GM21447 (cell line): ENCODE measurements around the gene RNU1-2.
"Not testable (repeated sequence)": the region's sequence is repeated elsewhere in the genome, so short reads cannot be mapped to it uniquely, and the experiment has no call there.

Experiments used
- ATAC-seq: cut with Tn5 transposase; IDR thresholded peaks from one replicate; pipeline ENCODE4 v1.9.1; 2021; ENCODE audit not compliant: unreplicated experiment

Gene RNU1-2

GRCh38 chr1:16907870-16908758, 12.3 kb downstream of the RNU1-2 start:
- ATAC-seq = no peak

GRCh38 chr1:16911851-16912721, 16.3 kb downstream of the RNU1-2 start:
- not testable (repeated sequence) for ATAC-seq

GRCh38 chr1:16912742-16913141, 17.0 kb downstream of the RNU1-2 start:
- ATAC-seq = not testable (repeated sequence)

GRCh38 chr1:16913181-16913832, 17.5 kb downstream of the RNU1-2 start:
- ATAC-seq = no peak

GRCh38 chr1:16913833-16914662, 18.3 kb downstream of the RNU1-2 start:
- peak; percentile 65 for ATAC-seq

GRCh38 chr1:16914928-16915626, 19.3 kb downstream of the RNU1-2 start:
- not testable (repeated sequence) for ATAC-seq

GRCh38 chr1:16915627-16915973, 19.8 kb downstream of the RNU1-2 start:
- no peak for ATAC-seq

GRCh38 chr1:16916036-16916880, 20.5 kb downstream of the RNU1-2 start:
- not testable (repeated sequence) for ATAC-seq

GRCh38 chr1:16918371-16918770, 22.6 kb downstream of the RNU1-2 start:
- no peak for ATAC-seq

- ATAC-seq = not testable (repeated sequence)
These were observed 23.3 kb downstream of the RNU1-2 start for GRCh38 chr1:16918936-16919665.

GRCh38 chr1:16920951-16921350, 25.2 kb downstream of the RNU1-2 start:
- ATAC-seq = no peak

GRCh38 chr1:16921391-16922185, 25.8 kb downstream of the RNU1-2 start, which contains the start of gene CROCC:
CROCC (plus strand) TSS chr1:16921931; CDS start chr1:16922019, 88 bp downstream.
- no peak for ATAC-seq

- ATAC-seq = no peak
These were observed 26.7 kb downstream of the RNU1-2 start for GRCh38 chr1:16922466-16922865.

GRCh38 chr1:16922885-16923431, 27.2 kb downstream of the RNU1-2 start:
- ATAC-seq = no peak

- no peak for ATAC-seq
These were observed 28.6 kb downstream of the RNU1-2 start for GRCh38 chr1:16924216-16924918.

- ATAC-seq = no peak
These were observed 29.2 kb downstream of the RNU1-2 start for GRCh38 chr1:16924919-16925477.
